Naive thymus-derived CD4-positive, alpha-beta T cell (primary cell): ENCODE data around the gene OBP2B. TPM values are rescaled to one million over a fixed set of nuclear protein-coding genes. Genes with fewer than 3 reads are reported as not detected.
A peak's percentile ranks its signal among the peaks of the same experiment; 100 is the strongest.
"Not testable (repeated sequence)": the region's sequence is repeated elsewhere in the genome, so short reads cannot be mapped to it uniquely, and the experiment has no call there.

Experiments used
- ATAC-seq: fragments of 150-1000 bp; cut with Tn5 transposase; 2 replicates; pipeline ENCODE4 v1.10.0; 2021; ENCODE audit warnings: mild to moderate bottlenecking, moderate library complexity
- CTCF ChIA-PET: fragments of 350-600 bp; sonication (Branson Sonifier 250); formaldehyde crosslinking; loops from one replicate; lab custom pipeline; 2021; ENCODE audit warnings: antibody characterized with exemption; lab: Charles Lee
- POLR2A ChIA-PET: fragments of 350-600 bp; sonication (Branson Sonifier 250); formaldehyde crosslinking; loops from one replicate; lab custom pipeline; 2021; ENCODE audit warnings: antibody characterized with exemption, inconsistent platforms; lab: Charles Lee
- DNase-seq, 9 donors: peaks; one replicate each; pipeline versions ENCODE4 v3.0.0 to v3.0.0-alpha.2; 2020 to 2022; ENCODE audit warnings: mixed read lengths in 1 of 9
- H3K27ac ChIP-seq: one replicate; pipeline ENCODE4 v1.7.0; 2013; ENCODE audit warnings: mild to moderate bottlenecking, low read depth, low read length, moderate library complexity
- H3K27me3 ChIP-seq, 2 donors: one replicate each; pipeline ENCODE4 v1.7.0; 2013; ENCODE audit warnings: low read length in 2 of 2, mild to moderate bottlenecking in 2 of 2, moderate library complexity in 2 of 2; ENCODE audit not compliant: control insufficient read depth in 2 of 2, insufficient read depth in 2 of 2
- H3K36me3 ChIP-seq, 3 experiments: 1 replicate in 2 of 3; 2 replicates in 1 of 3; pipeline ENCODE4 v1.7.0; 2013; ENCODE audit warnings: low read length in 3 of 3, mild to moderate bottlenecking in 3 of 3, moderate library complexity in 1 of 3; ENCODE audit not compliant: insufficient read depth in 3 of 3, control insufficient read depth in 2 of 3
- H3K4me1 ChIP-seq, 2 donors: one replicate each; pipeline ENCODE4 v1.7.0; 2013; ENCODE audit warnings: low read length in 2 of 2, mild to moderate bottlenecking in 2 of 2, moderate library complexity in 1 of 2; ENCODE audit not compliant: control insufficient read depth in 2 of 2, insufficient read depth in 2 of 2
- H3K4me3 ChIP-seq: 2 replicates; pipeline ENCODE4 v1.7.0; 2013; ENCODE audit warnings: mild to moderate bottlenecking, low read length
- H3K9me3 ChIP-seq, 3 experiments: 1 replicate in 2 of 3; 2 replicates in 1 of 3; pipeline ENCODE4 v1.7.0; 2013; ENCODE audit warnings: low read length in 3 of 3; ENCODE audit not compliant: control insufficient read depth in 2 of 3
- H3K27ac Mint-ChIP-seq, 9 donors: one replicate each; pipeline ENCODE4 v1.8.0; 2020 to 2022; ENCODE audit warnings: mixed read lengths in 9 of 9, mild to moderate bottlenecking in 8 of 9, moderate library complexity in 5 of 9, inconsistent platforms in 2 of 9
- H3K27me3 Mint-ChIP-seq, 5 donors: one replicate each; pipeline ENCODE4 v1.8.0; 2021 to 2022; ENCODE audit warnings: mixed read lengths in 5 of 5, mild to moderate bottlenecking in 1 of 5
- H3K36me3 Mint-ChIP-seq, 5 donors: one replicate each; pipeline ENCODE4 v1.8.0; 2020 to 2022; ENCODE audit warnings: mixed read lengths in 5 of 5, mild to moderate bottlenecking in 3 of 5, inconsistent platforms in 1 of 5
- H3K4me1 Mint-ChIP-seq, 7 donors: one replicate each; pipeline ENCODE4 v1.8.0; 2020 to 2022; ENCODE audit warnings: mixed read lengths in 7 of 7, mild to moderate bottlenecking in 3 of 7, inconsistent platforms in 1 of 7
- H3K4me3 Mint-ChIP-seq, 10 donors: one replicate each; pipeline ENCODE4 v1.8.0; 2020 to 2022; ENCODE audit warnings: mild to moderate bottlenecking in 10 of 10, mixed read lengths in 10 of 10, moderate library complexity in 6 of 10, inconsistent platforms in 2 of 10
- H3K9me3 Mint-ChIP-seq, 11 donors: one replicate each; pipeline ENCODE4 v1.8.0; 2020 to 2022; ENCODE audit warnings: mixed read lengths in 11 of 11, mild to moderate bottlenecking in 4 of 11, inconsistent platforms in 1 of 11, moderate library complexity in 1 of 11
- intact Hi-C, 2 donors: fragments of 100-400 bp; cut with micrococcal nuclease; formaldehyde crosslinking; loops; one replicate each; pipeline ENCODE4 v1.15.1; 2023
- polyA plus RNA-seq, 2 donors: library from polyadenylated mRNA; unstranded; fragments of 300-500 nt; fragmentation: Illumina TruSeq; gene quantifications; one replicate each; pipeline ENCODE4 v1.2.3, GENCODE V29; 2021
- total RNA-seq, 6 experiments: library from RNA in 5 of 6; stranded (reverse) in 5 of 6; gene quantifications; 1 replicate in 5 of 6; 2 replicates in 1 of 6; pipeline ENCODE4 v1.2.3 and lab custom pipeline; 2021 to 2026

Gene OBP2B
- total and polyA plus RNA-seq, 7 experiments from 2014 or later: not detected

DNA sequence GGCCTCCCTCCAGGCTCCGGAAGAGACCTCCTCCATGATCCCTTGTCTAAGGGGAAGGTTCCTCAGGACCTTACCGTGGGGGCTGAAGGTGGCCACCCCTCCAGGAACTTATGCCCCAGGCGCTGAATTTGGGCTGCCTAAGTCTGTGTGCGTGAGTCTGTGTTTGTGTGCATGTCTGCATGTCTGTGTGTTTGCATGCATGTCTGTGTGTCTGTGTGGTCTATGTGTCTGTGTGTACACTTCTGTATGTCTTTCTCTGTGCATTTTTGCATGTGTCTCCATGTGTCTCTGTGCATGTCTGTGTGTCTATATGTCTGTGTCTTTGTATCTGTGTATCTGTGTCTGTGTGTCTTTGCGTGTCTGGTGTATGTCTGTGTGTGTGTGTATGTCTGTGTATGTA is 45.4 kb upstream of the OBP2B start:
- peaks cover 0 to 3% (median 0%) of the 10 kb centered on the region in 5 donors for H3K36me3 Mint-ChIP-seq
- Histone ChIP-seq H3K36me3 (no peaks in the 10 kb centered on the region), H3K9me3 (no peaks in the 10 kb centered on the region), H3K4me1 (no peaks in the 10 kb centered on the region), H3K27me3 (peaks cover 0 to 2% of the 10 kb centered on the region in 2 donors), H3K27ac (no peak overlapping the region), H3K4me3 (no peak overlapping the region)
- H3K9me3 Mint-ChIP-seq: no peaks in the 10 kb centered on the region
- ChIA-PET POLR2A (no interaction called here), CTCF (no interaction called here)
- intact Hi-C loops: no loop called here
- ATAC-seq (no peak), DNase-seq (no peak)
- H3K27ac Mint-ChIP-seq: no peak overlapping the region
- peaks cover 0 to 8% (median 7%) of the 10 kb centered on the region in 5 donors for H3K27me3 Mint-ChIP-seq
- no peak overlapping the region for H3K4me3 Mint-ChIP-seq
- H3K4me1 Mint-ChIP-seq: peaks cover 0 to 18% (median 0%) of the 10 kb centered on the region in 7 donors

DNA sequence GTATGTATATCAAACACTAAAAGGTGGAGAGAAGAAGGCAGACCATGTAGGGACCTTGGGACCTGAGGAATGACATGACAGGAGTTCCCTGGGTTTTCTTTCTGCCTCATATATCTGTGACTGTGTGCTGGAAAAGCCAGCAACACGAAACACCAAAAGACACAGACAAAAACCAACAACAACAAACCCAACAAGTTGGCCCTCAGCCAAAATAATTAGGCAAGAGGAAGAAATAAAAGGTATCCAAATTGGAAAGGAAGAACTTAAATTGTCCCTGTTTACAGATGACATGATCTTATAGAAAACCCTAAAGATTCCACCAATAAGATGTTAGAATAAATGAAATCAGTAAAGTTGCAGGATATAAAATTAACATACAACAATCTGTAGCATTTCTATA is 44.2 kb upstream of the OBP2B start:
- H3K27me3 ChIP-seq: peaks cover 0 to 2% of the 10 kb centered on the region in 2 donors
- H3K4me1 ChIP-seq: no peaks in the 10 kb centered on the region
- H3K36me3 Mint-ChIP-seq: peaks cover 0 to 3% (median 0%) of the 10 kb centered on the region in 5 donors
- H3K36me3 ChIP-seq: no peaks in the 10 kb centered on the region
- peaks cover 0 to 8% (median 7%) of the 10 kb centered on the region in 5 donors for H3K27me3 Mint-ChIP-seq
- no peaks in the 10 kb centered on the region for H3K9me3 ChIP-seq
- peaks cover 0 to 29% (median 0%) of the 10 kb centered on the region in 7 donors for H3K4me1 Mint-ChIP-seq
- no peak overlapping the region for H3K4me3 ChIP-seq
- ChIA-PET POLR2A (no interaction called here), CTCF (no interaction called here)
- no peak overlapping the region for H3K27ac ChIP-seq
- intact Hi-C loops: no loop called here
- H3K27ac Mint-ChIP-seq: no peak overlapping the region
- peak overlapping the region in 1 of 10 donors; percentile 36 for H3K4me3 Mint-ChIP-seq
- ATAC-seq (no peak), DNase-seq (no peak)
- no peaks in the 10 kb centered on the region for H3K9me3 Mint-ChIP-seq

- peaks cover 0 to 2% of the 10 kb centered on the region in 2 donors for H3K27me3 ChIP-seq
- Mint-ChIP-seq H3K27ac (peak overlapping the region in 1 of 9 donors; percentile 72), H3K36me3 (peaks cover 0 to 3% (median 0%) of the 10 kb centered on the region in 5 donors), H3K27me3 (peaks cover 0 to 8% (median 7%) of the 10 kb centered on the region in 5 donors), H3K9me3 (no peaks in the 10 kb centered on the region), H3K4me1 (peaks cover 0 to 29% (median 0%) of the 10 kb centered on the region in 7 donors), H3K4me3 (peak overlapping the region in 1 of 10 donors; percentile 73)
- H3K9me3 ChIP-seq: no peaks in the 10 kb centered on the region
- no peak overlapping the region for H3K4me3 ChIP-seq
- no peak for ATAC-seq
- no peaks in the 10 kb centered on the region for H3K4me1 ChIP-seq
- no peaks in the 10 kb centered on the region for H3K36me3 ChIP-seq
- ChIA-PET CTCF (no interaction called here), POLR2A (no interaction called here)
- peak overlapping the region; percentile 54 for H3K27ac ChIP-seq
- peak in 1 of 9 donors; percentile 47 for DNase-seq
- intact Hi-C loops: no loop called here
These were observed 43.4 kb upstream of the OBP2B start for GRCh38 chr9:133252301-133253020.

DNA sequence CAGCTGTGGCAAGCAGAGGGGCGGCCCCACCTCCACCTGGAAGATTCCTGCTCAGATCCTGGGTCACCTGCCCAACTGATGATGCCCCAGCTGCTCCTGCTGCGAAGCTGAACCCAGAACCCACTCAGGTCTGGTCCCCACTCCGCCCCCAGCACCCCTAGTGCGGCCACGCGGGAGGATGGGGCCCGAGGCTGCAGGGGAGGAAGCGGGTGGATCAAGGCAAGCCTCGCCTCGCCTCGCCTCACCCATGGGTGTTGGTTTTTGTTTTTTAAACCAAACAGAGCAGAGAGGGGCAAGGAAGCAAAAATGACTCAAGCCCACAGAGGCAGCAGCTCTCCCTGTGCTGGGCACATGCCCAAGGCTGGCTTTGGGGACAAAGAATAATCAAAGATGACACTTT is 42.7 kb upstream of the OBP2B start:
- peak overlapping the region in 1 of 10 donors; percentile 73 for H3K4me3 Mint-ChIP-seq
- POLR2A ChIA-PET: no interaction called here

DNA sequence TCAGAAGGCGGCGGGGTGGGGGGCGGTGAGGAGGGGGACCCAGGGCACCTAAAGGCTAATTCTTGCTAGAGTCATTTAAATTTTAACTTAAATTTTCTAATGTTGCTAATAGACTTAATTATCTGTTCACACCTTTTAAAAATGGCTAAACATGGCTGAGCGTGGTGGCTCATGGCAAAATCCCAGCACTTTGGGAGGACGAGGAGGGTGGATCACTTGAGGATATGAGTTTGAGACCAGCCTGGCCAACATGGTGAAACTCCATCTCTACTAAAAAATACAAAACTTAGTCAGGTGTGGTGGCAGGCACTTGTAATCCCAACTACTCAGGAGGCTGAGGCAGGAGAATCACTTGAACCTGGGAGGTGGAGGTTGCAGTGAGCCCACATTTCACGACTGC is 42.2 kb upstream of the OBP2B start:
- Mint-ChIP-seq H3K27me3 (peaks cover 0 to 12% (median 7%) of the 10 kb centered on the region in 5 donors), H3K27ac (peak overlapping the region in 1 of 9 donors; percentile 5), H3K4me1 (peaks cover 0 to 29% (median 0%) of the 10 kb centered on the region in 7 donors), H3K4me3 (peak overlapping the region in 1 of 10 donors; percentile 73)
- H3K4me3 ChIP-seq, H3K27ac ChIP-seq, H3K4me1 ChIP-seq, POLR2A ChIA-PET, CTCF ChIA-PET, H3K36me3 Mint-ChIP-seq, ATAC-seq, DNase-seq, H3K9me3 Mint-ChIP-seq, H3K27me3 ChIP-seq, H3K36me3 ChIP-seq, intact Hi-C loops, H3K9me3 ChIP-seq: not testable (repeated sequence)

More for the DNA sequence above, 42.7 kb upstream of the OBP2B start:
- CTCF ChIA-PET: no interaction called here
- intact Hi-C loops: no loop called here
- ATAC-seq (no peak), DNase-seq (no peak)
- Histone ChIP-seq H3K27me3 (peaks cover 0 to 2% of the 10 kb centered on the region in 2 donors), H3K27ac (peak overlapping the region; percentile 54), H3K9me3 (no peaks in the 10 kb centered on the region), H3K36me3 (no peaks in the 10 kb centered on the region), H3K4me3 (no peak overlapping the region), H3K4me1 (no peaks in the 10 kb centered on the region)
- Mint-ChIP-seq H3K27me3 (peaks cover 0 to 12% (median 7%) of the 10 kb centered on the region in 5 donors), H3K27ac (peak overlapping the region in 1 of 9 donors; percentile 71), H3K9me3 (no peaks in the 10 kb centered on the region), H3K4me1 (peaks cover 0 to 29% (median 0%) of the 10 kb centered on the region in 7 donors), H3K36me3 (peaks cover 0 to 3% (median 0%) of the 10 kb centered on the region in 5 donors)

GRCh38 chr9:133250741-133251170 is 41.7 kb upstream of the OBP2B start:
- Histone ChIP-seq H3K4me3 (no peak overlapping the region), H3K9me3 (no peaks in the 10 kb centered on the region), H3K27ac (no peak overlapping the region), H3K27me3 (peaks cover 0 to 2% of the 10 kb centered on the region in 2 donors), H3K4me1 (no peaks in the 10 kb centered on the region), H3K36me3 (no peaks in the 10 kb centered on the region)
- peaks cover 0 to 12% (median 7%) of the 10 kb centered on the region in 5 donors for H3K27me3 Mint-ChIP-seq
- H3K9me3 Mint-ChIP-seq: no peaks in the 10 kb centered on the region
- DNase-seq (no peak), ATAC-seq (no peak)
- intact Hi-C loops: no loop called here
- H3K4me3 Mint-ChIP-seq: no peak overlapping the region
- H3K27ac Mint-ChIP-seq: no peak overlapping the region
- peaks cover 0 to 29% (median 0%) of the 10 kb centered on the region in 7 donors for H3K4me1 Mint-ChIP-seq
- ChIA-PET POLR2A (no interaction called here), CTCF (no interaction called here)
- H3K36me3 Mint-ChIP-seq: peaks cover 0 to 3% (median 0%) of the 10 kb centered on the region in 5 donors
